Epithelial cell of proximal tubule (primary cell): Measurements from ENCODE around the gene USP40. TPM values are rescaled to one million over a fixed set of nuclear protein-coding genes. Genes with fewer than 3 reads are reported as not detected.

Experiments used
- DNase-seq: peaks from one replicate; pipeline ENCODE4 v3.0.0-alpha.2; 2011; ENCODE audit warnings: low read depth
- H3K4me3 ChIP-seq: 2 replicates; pipeline ENCODE4 v1.5.1; 2011; ENCODE audit warnings: low read depth, mild to moderate bottlenecking, low read length
- CTCF ChIP-seq: conservative IDR thresholded peaks from 2 replicates; pipeline ENCODE4 v1.5.1; 2012; ENCODE audit warnings: low read depth, mild to moderate bottlenecking, low read length
- total RNA-seq: library from RNA; depleted of rRNA; stranded (reverse); fragments of >200 nt; gene quantifications from 2 replicates; pipeline ENCODE4 v1.2.3, GENCODE V29; 2015

The USP40 gene
- total RNA-seq, 1 donor from 2014 or later, result 33.6 TPM

DNA sequence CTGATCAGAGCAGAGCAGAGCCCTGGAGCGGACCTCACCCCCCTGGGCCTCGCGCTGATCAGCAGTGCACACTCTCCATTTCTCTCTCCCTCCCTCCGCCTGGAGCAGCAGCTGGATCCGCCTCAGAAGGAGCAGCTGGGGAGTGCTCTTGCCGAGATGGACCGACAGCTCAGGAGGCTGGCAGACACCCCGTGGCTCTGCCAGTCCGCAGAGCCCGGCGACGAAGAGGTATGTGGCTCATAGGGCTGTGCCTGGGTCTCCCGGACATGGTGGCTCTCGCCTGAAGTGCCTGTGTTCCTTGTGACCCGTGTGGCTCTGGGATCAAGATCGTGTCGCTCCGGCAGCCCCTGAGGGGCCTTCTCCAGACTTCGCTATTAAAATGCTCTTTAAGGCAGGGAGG lies 102.5 kb downstream of the USP40 start:
- DNase-seq, result no peak
- TF ChIP-seq CTCF, result no peak
- H3K4me3 ChIP-seq, result no peak overlapping the region

DNA sequence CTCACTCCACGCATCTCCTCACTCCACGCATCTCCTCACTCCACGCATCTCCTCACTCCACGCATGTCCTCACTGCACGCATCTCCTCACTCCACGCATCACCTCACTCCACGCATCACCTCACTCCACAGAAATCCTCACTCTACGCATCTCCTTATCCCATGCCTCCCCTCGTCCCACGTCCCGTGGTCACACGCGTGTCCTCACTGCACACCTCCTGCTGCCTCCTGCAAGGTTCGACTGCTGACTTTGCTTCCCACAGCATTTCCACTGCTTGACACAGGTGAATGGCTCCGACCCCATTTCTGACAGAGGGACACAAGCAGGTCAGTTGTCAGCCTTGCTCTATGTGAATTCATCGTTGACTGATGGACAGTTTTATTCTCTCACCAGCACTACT lies 103.0 kb downstream of the USP40 start:
- DNase-seq, result no peak
- TF ChIP-seq CTCF, result no peak
- H3K4me3 ChIP-seq, result no peak overlapping the region

DNA sequence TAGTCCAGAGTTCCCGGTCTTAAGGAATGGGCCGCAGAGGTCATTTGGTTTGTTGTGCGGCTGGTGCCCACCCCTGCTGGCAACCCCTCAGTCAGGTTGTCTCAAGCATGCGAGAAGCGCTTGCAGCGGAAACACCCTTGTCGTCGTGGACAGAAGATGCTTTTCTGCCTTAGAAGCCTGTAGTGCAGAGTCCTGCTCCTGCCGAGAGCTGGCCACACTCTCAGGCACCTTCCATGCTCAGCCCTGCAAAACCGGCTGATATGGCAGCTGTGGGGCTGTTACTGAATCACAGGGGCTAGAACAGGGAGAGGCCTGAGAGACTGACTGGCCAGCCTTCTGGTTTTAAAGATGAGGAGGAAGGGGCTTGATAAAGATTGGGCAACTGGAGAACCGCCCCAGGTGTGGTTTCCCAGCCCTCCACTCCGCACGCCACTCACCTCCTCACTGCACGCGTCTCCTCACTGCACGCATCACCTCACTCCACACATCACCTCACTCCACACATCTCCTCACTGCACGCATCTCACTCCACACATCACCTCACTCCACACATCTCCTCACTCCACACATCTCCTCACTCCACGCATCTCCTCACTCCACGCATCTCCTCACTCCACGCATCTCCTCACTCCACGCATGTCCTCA lies 103.6 kb downstream of the USP40 start:
- no peak overlapping the region for H3K4me3 ChIP-seq
- no peak for TF ChIP-seq CTCF
- DNase-seq, result no peak

GRCh38 chr2:233462202-233462785 lies 104.3 kb downstream of the USP40 start:
- no peak overlapping the region for H3K4me3 ChIP-seq
- TF ChIP-seq CTCF, result no peak
- no peak for DNase-seq

GRCh38 chr2:233461481-233461891 lies 105.1 kb downstream of the USP40 start:
- TF ChIP-seq CTCF, result no peak
- no peak for DNase-seq
- no peak overlapping the region for H3K4me3 ChIP-seq

- no peak for DNase-seq
- TF ChIP-seq CTCF, result no peak
- no peak overlapping the region for H3K4me3 ChIP-seq
Measured at GRCh38 chr2:233460726-233461441, 105.7 kb downstream of the USP40 start.
